PC-9 (cell line): ENCODE measurements around the gene HHAT. TPM values are rescaled to one million over a fixed set of nuclear protein-coding genes. Genes with fewer than 3 reads are reported as not detected.

Source experiments
- BruUV-seq: library from RNA; stranded (reverse); fragments of 400-500 nt; replicated peaks from 2 replicates; lab custom pipeline; 2021; lab: Mats Ljungman, UMichigan
- CTCF ChIA-PET: fragments of 300-600 bp; sonication (Branson Sonifier 250); formaldehyde crosslinking; loops from one replicate; lab custom pipeline; 2022; ENCODE audit warnings: antibody characterized with exemption; lab: Charles Lee
- POLR2A ChIA-PET: fragments of 300-600 bp; sonication (Branson Sonifier 250); formaldehyde crosslinking; loops from one replicate; lab custom pipeline; 2022; ENCODE audit warnings: antibody characterized with exemption; ENCODE audit not compliant: unreplicated experiment; lab: Charles Lee
- DNase-seq, 2 experiments: peaks; one replicate each; pipeline versions ENCODE4 v3.0.0 to v3.0.0-alpha.2; 2015 to 2022; ENCODE audit warnings: mixed read lengths in 1 of 2
- H2AFZ ChIP-seq: fragments of 200-600 bp; sonication (generic); 2 replicates; pipeline ENCODE4 v1.8.1; 2017; ENCODE audit warnings: antibody characterized with exemption
- H3F3A ChIP-seq: fragments of 200-600 bp; sonication (generic); 2 replicates; pipeline ENCODE4 v1.8.1; 2017; ENCODE audit warnings: antibody characterized with exemption, mild to moderate bottlenecking, low read depth; ENCODE audit not compliant: insufficient read depth
- H3K27ac ChIP-seq: fragments of 200-600 bp; sonication (generic); 2 replicates; pipeline ENCODE4 v1.6.1; 2016; ENCODE audit warnings: mixed run types
- H3K27me3 ChIP-seq: fragments of 200-600 bp; sonication (generic); 2 replicates; pipeline ENCODE4 v1.6.1; 2016; ENCODE audit warnings: low read depth, mixed run types; ENCODE audit not compliant: insufficient read depth
- H3K36me3 ChIP-seq: fragments of 200-600 bp; sonication (generic); 2 replicates; pipeline ENCODE4 v1.6.1; 2016; ENCODE audit warnings: low read depth, mixed run types
- H3K4me1 ChIP-seq: fragments of 200-600 bp; sonication (generic); replicated peaks from 2 replicates; pipeline ENCODE4 v1.6.1; 2016; ENCODE audit warnings: mixed run types; ENCODE audit not compliant: insufficient read depth
- H3K4me2 ChIP-seq: fragments of 200-600 bp; sonication (generic); 2 replicates; pipeline ENCODE4 v1.6.1; 2017; ENCODE audit warnings: mixed run types
- H3K4me3 ChIP-seq: fragments of 200-600 bp; sonication (generic); 2 replicates; pipeline ENCODE4 v1.6.1; 2016; ENCODE audit warnings: mixed run types
- H3K79me2 ChIP-seq: fragments of 200-600 bp; sonication (generic); 2 replicates; pipeline ENCODE4 v1.6.1; 2017; ENCODE audit warnings: low read depth, mixed run types
- H3K9me2 ChIP-seq: fragments of 200-600 bp; sonication (generic); 2 replicates; pipeline ENCODE4 v1.8.1; 2017; ENCODE audit warnings: mild to moderate bottlenecking; ENCODE audit not compliant: insufficient read depth
- H3K9me3 ChIP-seq: fragments of 200-600 bp; sonication (generic); 2 replicates; pipeline ENCODE4 v1.8.1; 2016; ENCODE audit warnings: low read depth; ENCODE audit not compliant: insufficient read depth
- H4K20me1 ChIP-seq: fragments of 200-600 bp; sonication (generic); 2 replicates; pipeline ENCODE4 v1.8.1; 2017; ENCODE audit not compliant: insufficient read depth
- CTCF ChIP-seq: fragments of 200-600 bp; sonication (generic); conservative IDR thresholded peaks from 2 replicates; pipeline ENCODE4 v1.6.1; 2017; ENCODE audit warnings: mixed run types, antibody characterized with exemption, mild to moderate bottlenecking, moderate library complexity
- EZH2 ChIP-seq: fragments of 200-600 bp; sonication (generic); IDR thresholded peaks from 2 replicates; pipeline ENCODE4 v1.8.0; 2017; ENCODE audit warnings: antibody characterized with exemption, low read depth
- intact Hi-C: fragments of 100-400 bp; cut with micrococcal nuclease; formaldehyde crosslinking; loops from one replicate; pipeline ENCODE4 v1.10.0; 2022; ENCODE audit not compliant: unreplicated experiment
- total RNA-seq: library from RNA; stranded (reverse); gene quantifications from 2 replicates; pipeline ENCODE4 v1.2.3, GENCODE V29; 2021

HHAT gene
- total RNA-seq, 1 experiment from 2014 or later, result 5.3 TPM

- H3K27ac ChIP-seq, result no peak overlapping the region
- H3K27me3 ChIP-seq, result 0 out of 2 replicates have a peak, but pooled peaks cover 9% of the 10 kb centered on the region
- no peaks in the 10 kb centered on the region for H3K9me3 ChIP-seq
- H3K9me2 ChIP-seq, result no peaks in the 10 kb centered on the region
- no TSS peak for BruUV-seq
- intact Hi-C loops, result no loop called here
- no peak overlapping the region for H3K4me3 ChIP-seq
- no peaks in the 10 kb centered on the region for H3K4me1 ChIP-seq
- no peaks in the 10 kb centered on the region for H4K20me1 ChIP-seq
- no peak overlapping the region for H3K4me2 ChIP-seq
- no peak for DNase-seq
- H3F3A ChIP-seq, result no peaks in the 10 kb centered on the region
- H2AFZ ChIP-seq, result no peak overlapping the region
- TF ChIP-seq CTCF, result no peak
- no peak for TF ChIP-seq EZH2
- ChIA-PET POLR2A (no interaction called here), CTCF (no interaction called here)
- H3K36me3 ChIP-seq, result no peaks in the 10 kb centered on the region
- no peaks in the 10 kb centered on the region for H3K79me2 ChIP-seq
These were observed 293.0 kb downstream of the HHAT start for GRCh38 chr1:210621712-210622111.

GRCh38 chr1:210624722-210625121 lies 296.0 kb downstream of the HHAT start:
- POLR2A ChIA-PET, result no interaction called here
- intact Hi-C loops, result no loop called here
- H3K9me3 ChIP-seq, result no peaks in the 10 kb centered on the region

GRCh38 chr1:210625715-210626114 lies 297.0 kb downstream of the HHAT start:
- H4K20me1 ChIP-seq, result no peaks in the 10 kb centered on the region
- no TSS peak for BruUV-seq
- H3K9me3 ChIP-seq, result no peaks in the 10 kb centered on the region
- DNase-seq, result no peak
- no peak overlapping the region for H2AFZ ChIP-seq
- no peak overlapping the region for H3K27ac ChIP-seq
- no peaks in the 10 kb centered on the region for H3K9me2 ChIP-seq
- ChIA-PET POLR2A (no interaction called here), CTCF (no interaction called here)
- intact Hi-C loops, result no loop called here
- H3K27me3 ChIP-seq, result no peaks in the 10 kb centered on the region
- no peak overlapping the region for H3K4me3 ChIP-seq
- H3K4me1 ChIP-seq, result no peaks in the 10 kb centered on the region
- no peak for TF ChIP-seq EZH2
- TF ChIP-seq CTCF, result no peak
- no peaks in the 10 kb centered on the region for H3K79me2 ChIP-seq
- no peaks in the 10 kb centered on the region for H3K36me3 ChIP-seq
- H3K4me2 ChIP-seq, result no peak overlapping the region
- H3F3A ChIP-seq, result no peaks in the 10 kb centered on the region

More at GRCh38 chr1:210624722-210625121, 296.0 kb downstream of the HHAT start:
- CTCF ChIA-PET, result no interaction called here
- Histone ChIP-seq H3K4me2 (no peak overlapping the region), H3K36me3 (no peaks in the 10 kb centered on the region), H3K4me3 (no peak overlapping the region), H3K4me1 (no peaks in the 10 kb centered on the region), H3K79me2 (no peaks in the 10 kb centered on the region), H3K27me3 (no peaks in the 10 kb centered on the region), H4K20me1 (no peaks in the 10 kb centered on the region), H3F3A (no peaks in the 10 kb centered on the region), H3K9me2 (no peaks in the 10 kb centered on the region), H2AFZ (no peak overlapping the region), H3K27ac (no peak overlapping the region)
- no peak for TF ChIP-seq CTCF
- no peak for TF ChIP-seq EZH2
- BruUV-seq, result no TSS peak
- no peak for DNase-seq
